22Rv1 (cell line): ENCODE data around the gene CDS1.

Experiments used
- CTCF ChIP-seq: fragments of 450-650 bp; IDR thresholded peaks from 2 replicates; pipeline ENCODE4 v1.5.1; 2017; ENCODE audit warnings: mild to moderate bottlenecking
- ZFX ChIP-seq: fragments of 450-650 bp; IDR thresholded peaks from 2 replicates; pipeline ENCODE4 v1.6.1; 2017; ENCODE audit warnings: antibody characterized with exemption, borderline replicate concordance

DNA sequence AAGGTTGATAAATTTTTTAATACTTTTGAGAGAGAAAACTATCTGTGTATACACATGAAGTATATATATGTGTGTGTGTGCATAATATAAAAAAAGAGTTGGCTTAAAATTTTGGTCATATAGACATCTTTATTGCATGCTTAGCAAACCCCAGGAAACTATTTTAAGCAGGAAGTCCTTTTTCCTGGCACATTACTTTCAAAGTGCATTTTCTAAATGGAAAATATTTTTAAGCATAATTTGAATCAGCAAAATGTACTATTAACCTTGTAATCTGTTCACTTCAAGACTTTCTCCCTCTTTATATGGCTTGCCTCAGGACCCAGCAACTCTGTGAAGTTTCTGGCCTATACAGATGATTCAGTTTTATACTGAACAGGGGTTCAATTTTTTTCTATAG is 106.3 kb downstream of the CDS1 start:
- TF ChIP-seq CTCF (no peak), ZFX (no peak)
